B cell (primary cell): ENCODE data around the gene PRKCB. TPM values are rescaled to one million over a fixed set of nuclear protein-coding genes. Genes with fewer than 3 reads are reported as not detected.

Source experiments
- ATAC-seq: fragments of 200-7000 bp; cut with Tn5 transposase; one replicate; pipeline ENCODE4 v1.10.0; 2021; ENCODE audit warnings: low read depth, mild to moderate bottlenecking, moderate number of reproducible peaks, moderate library complexity
- CTCF ChIA-PET: fragments of 350-600 bp; sonication (Branson Sonifier 250); formaldehyde crosslinking; loops from one replicate; lab custom pipeline; 2021; ENCODE audit warnings: antibody characterized with exemption, inconsistent platforms; lab: Charles Lee
- POLR2A ChIA-PET: fragments of 350-600 bp; sonication (Branson Sonifier 250); formaldehyde crosslinking; loops from one replicate; lab custom pipeline; 2021; ENCODE audit warnings: antibody characterized with exemption; lab: Charles Lee
- DNase-seq: peaks from one replicate; pipeline ENCODE4 v3.0.0; 2013
- H2AFZ ChIP-seq: 2 replicates; pipeline ENCODE4 v1.6.1; 2012; ENCODE audit warnings: mild to moderate bottlenecking, low read depth, low read length; ENCODE audit not compliant: insufficient read depth, poor library complexity, severe bottlenecking
- H3K27ac ChIP-seq, 2 donors: 1 replicate in 1 of 2; 2 replicates in 1 of 2; pipeline ENCODE4 v1.5.1; 2012 to 2013; ENCODE audit warnings: low read length in 2 of 2, mild to moderate bottlenecking in 2 of 2, moderate library complexity in 1 of 2
- H3K27me3 ChIP-seq, 4 experiments: fragments of 200-600 bp in 1 of 4; sonication (generic) in 1 of 4; replicated peaks in 1 of 4; 1 replicate in 2 of 4; 2 replicates in 2 of 4; pipeline versions ENCODE4 v1.6.1 to v1.7.0; 2013 to 2016; ENCODE audit warnings: low read length in 3 of 4, mild to moderate bottlenecking in 2 of 4, mixed read lengths in 1 of 4, moderate library complexity in 1 of 4; ENCODE audit not compliant: insufficient read depth in 4 of 4, control insufficient read depth in 3 of 4; ENCODE audit errors: control extremely low read depth in 1 of 4
- H3K36me3 ChIP-seq, 2 experiments: replicated peaks in 1 of 2; 1 replicate in 1 of 2; 2 replicates in 1 of 2; pipeline versions ENCODE4 v1.6.1 to v1.7.1; 2013; ENCODE audit warnings: low read length in 1 of 2; ENCODE audit not compliant: insufficient read depth in 2 of 2, control insufficient read depth in 1 of 2; ENCODE audit errors: control extremely low read depth in 1 of 2, extremely low read depth in 1 of 2
- H3K4me1 ChIP-seq, 2 donors: fragments of 200-600 bp in 1 of 2; sonication (generic) in 1 of 2; 1 replicate in 1 of 2; 2 replicates in 1 of 2; pipeline versions ENCODE4 v1.5.1 to v1.6.1; 2013 to 2017; ENCODE audit warnings: low read length in 2 of 2; ENCODE audit not compliant: control insufficient read depth in 2 of 2, insufficient read depth in 2 of 2
- H3K4me2 ChIP-seq: replicated peaks from 2 replicates; pipeline ENCODE3; 2012; ENCODE audit warnings: mild to moderate bottlenecking, low read depth, low read length; ENCODE audit not compliant: poor library complexity, severe bottlenecking
- H3K4me3 ChIP-seq, 5 experiments: fragments of 200-600 bp in 1 of 5; sonication (generic) in 1 of 5; 1 replicate in 3 of 5; 2 replicates in 2 of 5; pipeline versions ENCODE4 v1.5.1 to v1.7.0; 2011 to 2016; ENCODE audit warnings: low read length in 4 of 5, mild to moderate bottlenecking in 4 of 5, low read depth in 2 of 5, control low read depth in 1 of 5, moderate library complexity in 1 of 5; ENCODE audit not compliant: insufficient read depth in 1 of 5; ENCODE audit errors: control extremely low read depth in 1 of 5, extremely low read depth in 1 of 5
- H3K79me2 ChIP-seq: fragments of 200-600 bp; sonication (generic); one replicate; pipeline ENCODE4 v1.6.0; 2016; ENCODE audit warnings: low read length; ENCODE audit not compliant: control insufficient read depth, insufficient read depth
- H3K9ac ChIP-seq: fragments of 200-600 bp; sonication (generic); 2 replicates; pipeline ENCODE4 v1.6.1; 2017; ENCODE audit warnings: mild to moderate bottlenecking, low read length, moderate library complexity
- H3K9me3 ChIP-seq, 3 donors: one replicate each; pipeline versions ENCODE4 v1.6.1 to v1.7.1; 2013; ENCODE audit warnings: low read length in 2 of 3; ENCODE audit not compliant: control insufficient read depth in 2 of 3, insufficient read depth in 1 of 3; ENCODE audit errors: control extremely low read depth in 1 of 3
- H4K20me1 ChIP-seq: 2 replicates; pipeline ENCODE4 v1.6.0; 2012; ENCODE audit warnings: mild to moderate bottlenecking, low read length; ENCODE audit not compliant: insufficient read depth, control insufficient read depth, poor library complexity, severe bottlenecking
- H3K27ac Mint-ChIP-seq: one replicate; pipeline ENCODE4 v1.8.0; 2021; ENCODE audit warnings: mixed read lengths
- H3K27me3 Mint-ChIP-seq: one replicate; pipeline ENCODE4 v1.8.0; 2021; ENCODE audit warnings: mixed read lengths
- H3K4me1 Mint-ChIP-seq: one replicate; pipeline ENCODE4 v1.8.0; 2021; ENCODE audit warnings: mixed read lengths
- H3K4me3 Mint-ChIP-seq: one replicate; pipeline ENCODE4 v1.8.0; 2021; ENCODE audit warnings: mixed read lengths
- H3K9me3 Mint-ChIP-seq: one replicate; pipeline ENCODE4 v1.8.0; 2022; ENCODE audit warnings: mixed read lengths; ENCODE audit not compliant: insufficient read depth
- EZH2 ChIP-seq: IDR thresholded peaks from 2 replicates; pipeline ENCODE4 v1.6.1; 2012; ENCODE audit warnings: borderline replicate concordance, low read depth, mild to moderate bottlenecking, moderate library complexity, low read length; ENCODE audit not compliant: insufficient read depth, poor library complexity, severe bottlenecking
- WGBS: methylation state at CpG from one replicate; pipeline ENCODE4 v1.1.5; 2013; ENCODE audit warnings: missing lambda C conversion rate; ENCODE audit not compliant: insufficient coverage; 5-methylcytosine and 5-hydroxymethylcytosine counted together
- intact Hi-C: fragments of 100-400 bp; cut with micrococcal nuclease; formaldehyde crosslinking; loops from one replicate; pipeline ENCODE4 v1.10.0; 2022
- polyA plus RNA-seq: library from polyadenylated mRNA; depleted of rRNA; stranded (reverse); fragments of >200 nt; gene quantifications from 2 replicates; pipeline ENCODE4 v1.2.3, GENCODE V29; 2012
- total RNA-seq, 2 donors: library from RNA; stranded (reverse); fragments of 120-200 nt in 1 of 2; gene quantifications; 1 replicate in 1 of 2; 2 replicates in 1 of 2; pipeline versions ENCODE4 v1.2.3 to v1.2.4, GENCODE V29; 2013 to 2022
- TF ChIP-seq, protein P1 (sequence below): fragments of 200-600 bp; IDR thresholded peaks from one replicate; pipeline ENCODE4 v1.8.0; 2022; ENCODE audit warnings: antibody characterized with exemption, mild to moderate bottlenecking

Gene PRKCB
- total and polyA plus RNA-seq, 2 donors (not counting 1 experiment from before 2014, with no cell fraction given), result 106 to 373 TPM

DNA sequence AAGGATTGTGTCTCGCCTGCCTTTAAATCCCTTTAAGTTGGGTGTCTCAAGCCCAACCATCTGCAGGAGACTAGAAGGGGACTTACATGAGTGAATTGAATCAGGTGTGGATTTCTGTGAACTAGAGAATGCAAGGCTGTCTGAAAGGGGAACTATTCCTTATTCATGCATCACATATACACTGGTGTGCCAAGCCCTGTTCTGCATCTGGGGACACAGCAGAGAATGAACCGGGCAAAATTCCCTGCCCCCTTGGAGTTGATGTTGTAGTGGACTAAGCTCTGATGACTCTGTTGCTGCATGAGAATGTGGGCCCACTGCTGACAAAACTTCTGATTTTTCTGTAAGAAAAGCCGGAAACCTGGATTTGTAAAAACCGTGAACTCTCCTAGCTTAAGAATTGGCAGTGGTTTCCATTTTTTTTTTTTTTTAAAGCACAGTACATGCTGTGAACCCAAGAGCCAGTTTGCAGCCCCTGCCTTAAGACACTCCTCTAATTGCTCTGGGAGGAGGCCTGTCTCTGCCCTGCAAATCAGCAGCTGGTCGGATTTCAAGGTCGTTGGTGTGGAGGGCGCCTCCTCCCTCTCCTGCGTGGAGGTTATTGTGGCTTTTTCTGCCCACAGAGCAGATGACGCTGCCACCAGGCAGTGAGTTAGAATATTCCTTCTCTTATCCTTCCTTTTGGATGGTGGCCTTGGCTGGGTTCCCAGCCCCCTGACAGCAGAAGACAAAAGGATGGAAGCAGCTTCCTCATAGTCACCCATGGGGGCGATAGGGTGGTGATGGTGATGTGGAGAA is 131.0 kb downstream of the PRKCB start:
- no peaks in the 10 kb centered on the region for H3K27me3 Mint-ChIP-seq
- ATAC-seq (peak; percentile 76), DNase-seq (peak; percentile 50)
- peaks cover 88% of the 10 kb centered on the region for H3K4me1 Mint-ChIP-seq
- peak overlapping the region; percentile 75 for H3K4me3 Mint-ChIP-seq
- Histone ChIP-seq H3K27ac (peak overlapping the region; percentile 14 to 66), H3K4me2 (peak overlapping the region; percentile 61), H3K36me3 (peaks cover 2 to 67% of the 10 kb centered on the region in 2 experiments), H3K9me3 (no peaks in the 10 kb centered on the region), H3K9ac (peak overlapping the region; percentile 11), H3K4me1 (peaks cover 55% of the 10 kb centered on the region in 2 donors), H2AFZ (peak overlapping the region; percentile 4), H3K27me3 (no peaks in the 10 kb centered on the region), H3K4me3 (peak overlapping the region in 1 of 5 experiments; percentile 1), H3K79me2 (peaks cover 100% of the 10 kb centered on the region), H4K20me1 (peaks cover 54% of the 10 kb centered on the region)
- intact Hi-C loops, result loop anchor here (2.0 kb wide), 1 partner anchor 20 kb away; no protein-coding TSS in a partner anchor
- ChIA-PET CTCF (interaction anchor here (0.6 to 3.9 kb wide), 6 partner anchors 18 to 165 kb away, joined by 3 to 15 read pairs (median 4); no protein-coding TSS in a partner anchor), POLR2A (interaction anchor here (0.7 to 2.0 kb wide), 5 partner anchors 12 to 48 kb away, joined by 3 to 8 read pairs (median 4); no protein-coding TSS in a partner anchor)
- H3K27ac Mint-ChIP-seq, result peak overlapping the region; percentile 85
- WGBS, result 31% methylated on average over 4 of the region's 10 CpGs
- no peaks in the 10 kb centered on the region for H3K9me3 Mint-ChIP-seq
- TF ChIP-seq, protein P1, sequence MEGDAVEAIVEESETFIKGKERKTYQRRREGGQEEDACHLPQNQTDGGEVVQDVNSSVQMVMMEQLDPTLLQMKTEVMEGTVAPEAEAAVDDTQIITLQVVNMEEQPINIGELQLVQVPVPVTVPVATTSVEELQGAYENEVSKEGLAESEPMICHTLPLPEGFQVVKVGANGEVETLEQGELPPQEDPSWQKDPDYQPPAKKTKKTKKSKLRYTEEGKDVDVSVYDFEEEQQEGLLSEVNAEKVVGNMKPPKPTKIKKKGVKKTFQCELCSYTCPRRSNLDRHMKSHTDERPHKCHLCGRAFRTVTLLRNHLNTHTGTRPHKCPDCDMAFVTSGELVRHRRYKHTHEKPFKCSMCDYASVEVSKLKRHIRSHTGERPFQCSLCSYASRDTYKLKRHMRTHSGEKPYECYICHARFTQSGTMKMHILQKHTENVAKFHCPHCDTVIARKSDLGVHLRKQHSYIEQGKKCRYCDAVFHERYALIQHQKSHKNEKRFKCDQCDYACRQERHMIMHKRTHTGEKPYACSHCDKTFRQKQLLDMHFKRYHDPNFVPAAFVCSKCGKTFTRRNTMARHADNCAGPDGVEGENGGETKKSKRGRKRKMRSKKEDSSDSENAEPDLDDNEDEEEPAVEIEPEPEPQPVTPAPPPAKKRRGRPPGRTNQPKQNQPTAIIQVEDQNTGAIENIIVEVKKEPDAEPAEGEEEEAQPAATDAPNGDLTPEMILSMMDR, result no peak
- TF ChIP-seq EZH2, result no peak
